ENCODE data around the gene ATP2B2. TPM values are rescaled to one million over a fixed set of nuclear protein-coding genes. Genes with fewer than 3 reads are reported as not detected.

Gene ATP2B2
- total and polyA plus RNA-seq, 2 experiments from 2014 or later, result 0.42 to 0.63 TPM

DNA sequence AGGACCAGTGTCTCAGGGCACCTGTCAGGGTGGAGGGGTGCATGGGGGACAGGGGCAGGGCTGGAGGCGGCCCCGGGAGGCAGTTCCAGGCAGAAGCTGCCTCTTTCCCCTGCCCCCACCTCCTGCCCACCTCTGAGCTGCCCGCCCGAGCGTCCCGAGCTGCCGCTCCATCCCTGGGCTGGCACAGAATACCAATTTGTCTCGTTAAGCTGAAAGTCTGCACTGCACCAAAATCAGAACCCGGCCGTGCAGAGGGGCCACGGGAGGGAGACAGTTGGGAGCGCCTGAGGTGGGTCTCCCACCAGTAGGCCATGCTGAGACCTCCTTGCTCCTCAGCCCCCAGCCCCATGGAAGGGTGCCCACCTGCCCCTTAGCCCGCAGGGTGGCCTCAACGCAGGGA lies 1.3 kb upstream of the ATP2B2 start:
- Histone ChIP-seq H4K20me1 (replicated peaks; ENCODE audit: insufficient read depth) (no peaks in the 10 kb centered on the region), H3K9me2 (ENCODE audit: insufficient read depth) (no peaks in the 10 kb centered on the region), H3K36me3 (ENCODE audit: insufficient read depth) (no peaks in the 10 kb centered on the region), H3K27ac (ENCODE audit: low read depth) (no peak overlapping the region), H3K4me2 (no peak overlapping the region), H3K4me3 (no peak overlapping the region), H3F3A (replicated peaks; ENCODE audit: low read depth) (no peaks in the 10 kb centered on the region), H3K4me1 (ENCODE audit: insufficient read depth) (no peaks in the 10 kb centered on the region; the same call in 1 of the 2 replicates), H3K79me2 (replicated peaks; ENCODE audit: insufficient read depth) (no peaks in the 10 kb centered on the region), H2AFZ (no peak overlapping the region), H3K27me3 (ENCODE audit: insufficient read depth) (peaks cover 7% of the 10 kb centered on the region; the same call in 1 of the 2 replicates)
- H3K4me3 Mint-ChIP-seq, result no peak overlapping the region
- TF ChIP-seq CREB1 (CRISPR knock-in tag; IDR thresholded peaks at IDR 0.05; ENCODE audit: low read depth) (no peak), NANOG (IDR thresholded peaks at IDR 0.05; ENCODE audit: borderline replicate concordance) (no peak), JUNB (IDR thresholded peaks at IDR 0.05; ENCODE audit: unreplicated experiment) (no peak), CTCF (conservative IDR thresholded peaks at IDR 0.05; ENCODE audit: low read depth in 2 of 2) (no peak), STAT1 (IDR thresholded peaks at IDR 0.05; ENCODE audit: unreplicated experiment) (no peak), REST (IDR thresholded peaks at IDR 0.05; ENCODE audit: unreplicated experiment) (no peak), ZNF114 (CRISPR knock-in tag; IDR thresholded peaks at IDR 0.05) (no peak), POLR2AphosphoS5 (IDR thresholded peaks at IDR 0.05; ENCODE audit: low read depth) (no peak), ZNF331 (CRISPR knock-in tag; IDR thresholded peaks at IDR 0.05; ENCODE audit: low read depth) (no peak), EZH2phosphoT487 (IDR thresholded peaks at IDR 0.05; ENCODE audit: unreplicated experiment) (no peak), ZNF462 (CRISPR knock-in tag; IDR thresholded peaks at IDR 0.05) (no peak), EZH2 (IDR thresholded peaks at IDR 0.05; ENCODE audit: low read depth, unreplicated experiment) (no peak)
- TF ChIP-seq, protein P1, sequence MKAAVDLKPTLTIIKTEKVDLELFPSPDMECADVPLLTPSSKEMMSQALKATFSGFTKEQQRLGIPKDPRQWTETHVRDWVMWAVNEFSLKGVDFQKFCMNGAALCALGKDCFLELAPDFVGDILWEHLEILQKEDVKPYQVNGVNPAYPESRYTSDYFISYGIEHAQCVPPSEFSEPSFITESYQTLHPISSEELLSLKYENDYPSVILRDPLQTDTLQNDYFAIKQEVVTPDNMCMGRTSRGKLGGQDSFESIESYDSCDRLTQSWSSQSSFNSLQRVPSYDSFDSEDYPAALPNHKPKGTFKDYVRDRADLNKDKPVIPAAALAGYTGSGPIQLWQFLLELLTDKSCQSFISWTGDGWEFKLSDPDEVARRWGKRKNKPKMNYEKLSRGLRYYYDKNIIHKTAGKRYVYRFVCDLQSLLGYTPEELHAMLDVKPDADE (IDR thresholded peaks at IDR 0.05), result no peak
- no peaks in the 10 kb centered on the region for H3K36me3 Mint-ChIP-seq (ENCODE audit: low read depth)
- ATAC-seq (no peak), DNase-seq (ENCODE audit: low spot score) (no peak)
- no peak overlapping the region for H3K27ac Mint-ChIP-seq
- H3K4me1 Mint-ChIP-seq, result peaks cover 16% of the 10 kb centered on the region
- no peaks in the 10 kb centered on the region for H3K9me3 Mint-ChIP-seq
- H3K27me3 Mint-ChIP-seq (ENCODE audit: insufficient read depth, low read depth, poor library complexity), result peaks cover 17% of the 10 kb centered on the region

Measured in GM23338 (cell line).